Activated CD4-positive, alpha-beta T cell treated with anti-CD3 and anti-CD28 coated beads, Interleukin-2, Interleukin-4, amounts not matched to agents 100 ng/mL and 50 ng/mL, durations not matched to agents 16 hours and 8 hours (primary cell): ENCODE results near the gene TMEM233.

Experiments used
- DNase-seq: peaks from one replicate; pipeline ENCODE4 v3.0.0-alpha.2; 2020; ENCODE audit warnings: low spot score

Gene TMEM233

DNA sequence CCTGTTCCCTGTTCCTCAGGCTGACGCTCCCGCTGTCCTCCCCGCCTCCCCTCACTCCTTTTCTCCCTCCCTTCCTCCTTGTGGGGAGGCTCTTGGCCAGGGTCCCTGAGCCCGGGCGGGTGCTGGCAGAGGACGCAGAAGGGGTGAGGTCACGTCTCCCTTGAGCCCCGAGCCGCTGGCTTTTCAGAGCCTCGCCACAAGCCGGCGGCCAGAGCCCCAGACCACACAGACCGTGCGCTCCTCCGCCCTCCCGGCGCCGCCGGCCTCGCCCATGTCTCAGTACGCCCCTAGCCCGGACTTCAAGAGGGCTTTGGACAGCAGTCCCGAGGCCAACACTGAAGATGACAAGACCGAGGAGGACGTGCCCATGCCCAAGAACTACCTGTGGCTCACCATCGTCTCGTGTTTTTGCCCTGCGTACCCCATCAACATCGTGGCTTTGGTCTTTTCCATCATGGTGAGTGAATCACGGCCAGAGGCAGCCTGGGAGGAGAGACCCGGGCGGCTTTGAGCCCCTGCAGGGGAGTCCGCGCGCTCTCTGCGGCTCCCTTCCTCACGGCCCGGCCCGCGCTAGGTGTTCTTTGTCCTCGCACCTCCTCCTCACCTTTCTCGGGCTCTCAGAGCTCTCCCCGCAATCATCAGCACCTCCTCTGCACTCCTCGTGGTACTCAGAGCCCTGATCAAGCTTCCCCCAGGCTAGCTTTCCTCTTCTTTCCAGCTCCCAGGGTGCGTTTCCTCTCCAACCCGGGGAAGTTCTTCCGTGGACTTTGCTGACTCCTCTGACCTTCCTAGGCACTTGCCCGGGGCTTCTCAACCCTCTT, at the start of gene TMEM233:
TSS of gene TMEM233 (plus strand) at position 197 of the 821 bp plus-strand sequence. CDS start at position 272, 75 bp downstream.
- no peak for DNase-seq

DNA sequence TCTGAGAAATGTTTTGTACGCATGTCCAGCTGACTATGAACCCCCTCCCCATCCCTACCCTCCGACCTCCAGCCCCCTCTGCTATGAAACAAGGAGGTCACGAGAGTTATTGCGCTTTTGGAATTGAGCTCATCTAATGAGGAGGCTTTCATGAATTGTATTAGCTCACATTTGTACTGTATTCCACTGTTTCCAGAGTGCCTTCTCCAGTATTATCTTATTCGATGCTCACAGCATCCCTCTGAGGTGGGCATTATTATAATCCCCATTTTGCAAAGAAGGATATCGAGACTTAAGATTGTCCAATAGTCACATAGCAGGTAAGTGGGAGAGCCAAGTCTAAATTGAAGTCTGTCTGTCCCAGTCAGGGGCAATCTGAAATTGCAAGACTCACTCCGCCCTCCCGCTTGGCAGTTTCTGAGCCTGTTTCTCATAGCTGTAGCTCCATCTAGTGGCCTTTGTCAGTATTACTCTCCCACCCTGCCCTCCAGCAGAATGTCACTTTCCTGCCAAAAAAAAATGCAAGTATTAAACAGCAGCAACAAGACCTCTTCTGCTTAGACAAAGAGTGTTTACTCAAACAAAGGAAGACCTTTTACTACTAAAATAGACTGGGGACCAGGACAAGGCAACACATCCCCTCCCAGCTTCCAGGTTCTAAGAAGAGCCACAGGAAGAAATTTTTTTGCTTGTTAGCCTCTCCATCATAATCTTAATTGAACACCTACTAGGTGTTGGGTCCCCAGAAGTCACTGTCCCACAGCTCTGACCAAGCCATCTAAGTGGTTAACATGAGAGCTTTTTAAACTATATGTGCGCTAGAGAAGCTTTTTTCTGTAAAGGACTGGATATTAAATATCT, 48.6 kb upstream of the TMEM233 start:
- DNase-seq, result peak; percentile 73

DNA sequence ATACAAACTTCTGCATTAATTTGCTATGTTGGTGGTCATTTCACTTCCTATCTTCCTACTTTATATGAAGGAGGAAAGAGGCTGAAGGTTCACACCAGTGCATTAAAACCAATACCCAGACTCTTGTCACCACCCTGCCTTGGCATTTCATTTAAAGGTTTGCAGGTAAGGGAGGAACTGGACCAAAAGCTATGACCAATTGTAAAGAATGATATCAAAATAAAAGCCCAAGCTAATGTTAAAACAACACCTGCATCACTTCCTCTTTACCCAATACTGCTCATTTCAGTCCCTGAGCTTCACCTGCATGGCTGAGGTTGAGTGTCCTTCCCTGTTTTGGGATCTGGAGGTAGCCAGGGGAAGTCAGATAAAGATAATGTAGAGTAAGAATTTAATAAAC, 47.2 kb upstream of the TMEM233 start:
- DNase-seq, result no peak

DNA sequence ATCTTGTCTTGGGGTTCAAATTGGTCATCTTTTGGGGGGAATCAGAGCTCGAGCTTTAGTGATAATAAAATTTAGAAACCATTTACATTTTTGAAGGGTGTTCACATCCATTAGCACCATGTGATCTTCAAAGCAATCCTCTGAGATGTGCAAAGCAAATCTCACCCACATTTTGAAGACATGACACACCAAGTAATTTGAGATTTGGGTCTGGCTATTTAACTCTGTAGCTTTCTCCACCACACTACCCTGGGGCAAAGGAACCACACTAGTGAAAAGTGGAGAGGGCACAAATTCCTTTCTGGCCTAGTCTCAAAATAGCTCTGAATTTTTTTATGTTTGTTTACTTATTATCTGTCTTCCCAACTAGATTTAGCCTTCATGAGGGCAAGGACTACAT, 46.6 kb upstream of the TMEM233 start:
- DNase-seq, result no peak

DNA sequence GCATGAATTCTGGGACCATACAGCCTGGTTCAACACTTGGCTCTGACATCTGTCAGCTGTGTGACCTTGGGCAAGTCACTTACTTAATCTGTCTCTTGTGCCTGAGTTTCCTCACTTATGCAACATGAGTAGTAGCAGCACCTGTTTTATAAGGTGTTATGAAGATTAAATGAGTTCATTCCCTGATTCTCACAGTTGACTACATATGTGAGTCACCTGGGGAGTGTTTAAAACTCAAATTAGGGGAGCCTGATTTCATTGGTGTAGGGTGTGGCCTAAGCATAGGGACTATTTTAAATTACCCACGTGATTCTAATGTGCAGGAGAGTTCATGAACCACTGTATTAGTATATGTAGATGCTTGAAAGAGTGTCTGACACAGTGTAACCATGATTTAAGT, 36.7 kb upstream of the TMEM233 start:
- DNase-seq, result no peak

DNA sequence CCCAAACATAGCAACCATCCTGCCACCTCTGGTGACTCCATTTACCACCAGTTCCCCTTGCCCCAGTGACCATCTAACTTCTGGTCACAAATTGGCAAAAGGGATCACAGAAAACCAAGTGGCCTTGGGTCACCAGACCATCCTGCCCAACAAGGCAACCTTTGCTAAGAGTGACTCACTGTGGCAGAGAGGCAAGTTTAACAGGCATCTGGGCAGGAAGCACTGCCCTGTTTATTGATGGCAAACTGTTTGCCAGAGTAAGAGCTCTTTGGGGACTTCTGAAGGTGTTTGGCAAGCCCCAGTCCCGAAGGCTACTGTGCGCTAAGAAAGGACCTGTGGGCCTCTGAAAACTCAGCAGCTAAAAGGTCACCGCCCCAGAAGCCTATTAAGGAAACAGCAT, 28.2 kb upstream of the TMEM233 start:
- DNase-seq, result no peak

DNA sequence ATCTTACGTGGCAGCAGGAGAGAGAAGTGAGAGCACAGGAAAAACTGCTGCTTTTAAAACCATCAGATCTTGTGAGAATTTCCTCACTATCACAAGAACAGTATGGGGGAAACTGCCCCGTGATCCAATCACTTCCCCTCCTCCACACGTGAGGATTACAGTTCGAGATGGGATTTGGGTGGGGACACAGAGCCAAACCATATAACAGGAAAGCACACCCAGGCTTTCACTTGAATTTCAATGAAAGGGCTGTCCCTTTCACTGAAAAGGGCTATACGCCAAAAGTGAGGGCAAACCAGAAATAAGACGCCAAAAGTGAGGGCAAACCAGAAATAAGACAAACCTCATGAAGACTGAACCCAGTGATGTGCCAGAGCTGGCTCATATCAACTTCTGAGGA, 22.8 kb upstream of the TMEM233 start:
- no peak for DNase-seq

DNA sequence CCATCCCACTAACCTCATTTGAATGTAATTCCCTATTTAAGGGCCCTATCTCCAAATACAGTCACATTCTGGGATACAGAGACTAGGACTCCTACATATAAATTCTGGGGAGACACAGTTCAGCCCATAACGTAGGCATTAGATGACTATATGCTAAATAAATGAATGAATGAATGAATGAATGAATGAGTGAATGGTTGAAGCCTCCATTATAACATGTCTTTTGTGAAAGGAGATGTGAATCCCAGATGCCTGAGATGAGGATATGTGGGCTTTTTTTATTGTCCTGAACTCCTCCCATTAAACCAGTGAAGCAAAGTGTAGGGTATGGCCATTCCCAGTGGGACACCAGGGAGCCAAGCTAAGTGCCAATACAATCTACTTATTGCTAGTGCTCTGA, 20.5 kb upstream of the TMEM233 start:
- DNase-seq, result no peak

DNA sequence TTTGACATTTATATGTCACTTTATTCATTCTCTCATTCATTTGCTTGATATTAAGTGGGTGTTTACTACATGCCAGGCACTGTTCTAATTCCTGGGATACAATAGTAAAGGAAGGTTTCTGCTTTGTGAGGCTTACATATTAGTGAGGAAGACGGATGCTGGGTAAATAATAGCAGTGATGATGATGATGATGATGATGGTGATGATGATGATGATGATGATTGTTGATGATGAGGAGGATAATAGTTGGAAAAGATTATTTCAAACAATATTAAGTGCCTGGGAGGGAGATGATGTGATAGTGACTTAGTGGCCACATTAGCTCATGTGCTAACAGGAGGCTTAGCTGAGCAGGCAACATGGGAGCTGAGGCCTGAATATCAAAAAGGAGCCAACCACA, 19.3 kb upstream of the TMEM233 start:
- no peak for DNase-seq

DNA sequence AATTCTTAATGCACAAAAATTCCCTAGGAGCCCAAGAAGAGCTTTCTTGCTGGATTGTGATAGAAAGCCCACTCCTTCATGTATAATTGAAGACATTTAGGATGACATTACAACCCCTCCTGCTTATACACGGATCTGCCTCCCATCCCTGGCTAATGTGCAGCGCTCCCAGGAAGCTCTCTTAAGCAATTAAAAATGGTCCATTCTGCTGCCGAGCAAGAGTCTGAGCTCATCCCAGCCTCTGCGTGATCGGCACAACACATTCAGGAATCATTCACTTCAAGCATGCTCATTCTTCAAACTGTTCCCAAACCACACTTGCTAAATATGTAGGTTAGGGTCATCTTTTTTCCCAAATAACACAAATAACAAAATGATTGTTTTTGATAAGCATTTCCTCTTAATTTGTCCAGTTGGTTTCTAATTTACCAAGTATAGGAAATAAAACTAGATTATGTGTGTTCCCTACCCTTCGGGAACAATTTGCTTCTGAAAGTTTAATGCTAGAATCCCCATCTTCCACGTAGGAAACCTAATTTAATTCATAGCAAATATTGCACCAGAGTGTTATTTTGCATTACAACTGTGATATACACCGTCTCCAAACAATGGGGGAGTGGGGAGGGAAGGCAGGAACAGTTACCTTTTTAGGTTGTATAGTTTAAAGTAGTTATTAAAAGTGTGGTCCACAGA, 17.3 kb upstream of the TMEM233 start:
- DNase-seq, result no peak

DNA sequence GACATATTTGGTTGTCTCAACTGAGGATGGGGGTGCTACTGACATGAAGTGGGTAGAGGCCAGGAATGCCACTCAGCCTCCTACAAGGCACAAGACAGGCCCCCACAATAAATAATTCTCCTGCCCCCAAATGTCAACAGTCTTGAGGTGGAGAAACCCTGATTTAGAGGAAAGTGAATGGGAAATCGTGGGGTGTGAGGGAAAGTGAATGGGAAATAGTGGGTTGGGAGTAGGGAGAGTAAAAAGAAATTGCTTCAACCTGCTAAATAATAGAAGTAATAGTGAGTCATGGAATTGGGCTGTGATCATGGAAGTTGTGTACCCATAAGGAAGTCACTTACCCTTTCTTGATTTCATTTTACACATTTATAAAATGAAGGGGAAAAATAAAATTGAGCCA, 16.7 kb upstream of the TMEM233 start:
- no peak for DNase-seq

DNA sequence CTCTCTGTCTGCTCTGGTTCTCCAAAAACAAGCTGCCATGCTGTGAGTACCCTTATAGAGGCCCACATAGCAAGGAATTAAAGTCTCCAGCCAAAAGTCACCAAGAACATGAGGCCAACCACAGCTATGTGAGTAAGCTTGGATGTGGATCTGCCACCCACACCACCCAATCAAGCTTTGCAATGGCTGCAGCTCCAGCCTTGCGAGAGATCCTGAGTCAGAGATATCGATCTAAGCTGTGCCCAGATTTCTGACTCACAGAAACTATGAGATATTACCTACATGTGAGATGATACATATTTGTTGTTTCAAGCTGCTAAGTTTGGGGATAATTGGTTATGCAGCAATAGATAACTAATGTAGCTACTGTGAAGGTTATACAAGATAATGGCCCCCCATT, 15.5 kb upstream of the TMEM233 start:
- peak; percentile 28 for DNase-seq

DNA sequence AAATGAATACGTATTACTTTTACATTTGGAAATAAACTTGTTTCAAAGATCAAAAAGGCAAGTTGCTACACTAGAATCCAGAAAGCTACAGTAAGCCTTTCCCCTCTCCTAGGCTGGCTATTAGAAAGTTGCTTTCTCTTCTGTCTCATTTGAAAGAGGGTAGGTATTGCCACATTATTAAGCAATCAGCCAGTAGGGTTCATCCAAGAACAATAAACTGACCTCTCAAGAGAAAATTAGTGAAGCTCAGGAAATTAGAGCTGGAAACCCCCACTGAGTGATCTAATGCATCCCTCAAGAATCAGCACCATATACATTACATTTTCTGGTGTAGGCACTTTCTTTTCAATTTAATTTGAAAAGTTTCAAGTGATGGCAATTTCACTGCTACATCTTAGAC, 4.5 kb upstream of the TMEM233 start:
- no peak for DNase-seq

DNA sequence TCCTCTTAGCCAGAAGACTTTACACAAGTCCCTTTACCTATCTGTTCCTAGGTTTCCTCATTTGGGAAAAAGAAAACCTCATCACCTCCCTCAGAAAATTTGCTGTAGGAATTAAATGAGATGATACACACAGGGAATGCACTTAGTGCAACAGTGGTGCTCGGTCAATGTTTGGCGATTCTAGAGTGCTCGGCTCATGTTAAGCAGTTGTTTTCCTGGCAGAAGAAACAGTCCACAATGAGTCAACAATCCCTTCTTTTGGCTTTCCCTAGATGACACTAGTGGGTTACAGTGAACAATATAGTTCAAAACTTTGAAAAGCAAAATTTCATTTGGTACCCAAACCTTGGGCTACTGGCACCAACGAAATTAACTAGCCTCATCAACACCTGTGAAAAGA, 3.9 kb upstream of the TMEM233 start:
- DNase-seq, result no peak

DNA sequence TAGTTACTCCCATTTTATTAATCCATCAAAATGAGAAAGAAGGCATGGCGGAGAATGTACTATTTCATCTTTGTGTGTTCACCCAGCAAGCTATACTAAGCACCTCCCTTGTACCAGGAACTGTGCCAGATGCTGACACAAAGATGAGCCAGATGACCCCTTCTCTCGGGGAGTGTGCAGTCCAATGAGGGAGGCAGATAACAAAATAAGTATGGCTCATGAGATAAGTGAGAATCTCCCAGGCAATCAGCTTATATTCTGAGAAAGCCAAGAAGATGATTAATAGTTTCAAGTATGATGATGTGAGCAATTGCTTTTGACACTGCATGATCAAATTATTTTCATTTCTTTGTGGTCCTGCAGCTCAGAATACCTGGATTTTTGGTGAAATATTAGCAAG, 1.3 kb upstream of the TMEM233 start:
- no peak for DNase-seq

DNA sequence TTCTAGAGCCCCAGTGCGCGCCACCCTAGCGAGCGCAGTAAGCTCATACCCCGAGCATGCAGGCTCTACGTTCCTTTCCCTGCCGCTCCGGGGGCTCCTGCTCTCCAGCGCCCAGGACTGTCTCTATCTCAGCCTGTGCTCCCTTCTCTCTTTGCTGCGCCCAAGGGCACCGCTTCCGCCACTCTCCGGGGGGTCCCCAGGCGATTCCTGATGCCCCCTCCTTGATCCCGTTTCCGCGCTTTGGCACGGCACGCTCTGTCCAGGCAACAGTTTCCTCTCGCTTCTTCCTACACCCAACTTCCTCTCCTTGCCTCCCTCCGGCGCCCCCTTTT, 791 bp downstream of the TMEM233 start:
- no peak for DNase-seq

DNA sequence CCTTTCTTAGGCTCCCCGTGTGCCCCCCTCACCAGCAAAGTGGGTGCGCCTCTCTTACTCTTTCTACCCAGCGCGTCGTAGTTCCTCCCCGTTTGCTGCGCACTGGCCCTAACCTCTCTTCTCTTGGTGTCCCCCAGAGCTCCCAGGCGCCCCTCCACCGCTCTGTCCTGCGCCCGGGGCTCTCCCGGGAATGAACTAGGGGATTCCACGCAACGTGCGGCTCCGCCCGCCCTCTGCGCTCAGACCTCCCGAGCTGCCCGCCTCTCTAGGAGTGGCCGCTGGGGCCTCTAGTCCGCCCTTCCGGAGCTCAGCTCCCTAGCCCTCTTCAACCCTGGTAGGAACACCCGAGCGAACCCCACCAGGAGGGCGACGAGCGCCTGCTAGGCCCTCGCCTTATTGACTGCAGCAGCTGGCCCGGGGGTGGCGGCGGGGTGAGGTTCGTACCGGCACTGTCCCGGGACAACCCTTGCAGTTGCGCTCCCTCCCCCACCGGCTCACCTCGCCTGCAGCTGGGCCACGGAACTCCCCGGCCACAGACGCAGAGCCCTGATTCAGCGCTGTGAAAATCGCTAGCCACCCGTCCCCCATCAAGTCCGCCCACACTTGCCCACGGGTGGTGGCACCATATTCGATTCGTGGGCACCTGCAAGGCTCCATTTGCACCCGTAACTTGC, 1.3 kb downstream of the TMEM233 start:
- no peak for DNase-seq

DNA sequence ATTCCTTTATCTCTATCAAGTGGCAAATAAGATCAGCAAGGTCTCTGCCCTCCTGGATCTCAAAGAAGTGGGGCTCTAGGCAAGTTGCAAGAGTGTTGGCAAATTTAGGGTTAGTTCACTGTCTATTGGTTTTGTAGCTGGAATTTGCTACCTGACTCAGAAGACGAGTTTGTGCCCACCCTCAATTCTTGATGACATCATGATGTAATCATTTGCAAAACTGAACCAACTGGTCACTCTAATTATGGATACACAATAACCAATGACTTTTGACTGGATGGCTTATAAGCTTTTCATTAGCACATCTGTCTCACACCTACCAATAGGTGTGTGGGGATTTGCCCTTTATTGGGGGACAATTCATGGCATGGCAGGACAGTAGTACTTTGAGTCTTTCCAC, 4.6 kb downstream of the TMEM233 start:
- no peak for DNase-seq

DNA sequence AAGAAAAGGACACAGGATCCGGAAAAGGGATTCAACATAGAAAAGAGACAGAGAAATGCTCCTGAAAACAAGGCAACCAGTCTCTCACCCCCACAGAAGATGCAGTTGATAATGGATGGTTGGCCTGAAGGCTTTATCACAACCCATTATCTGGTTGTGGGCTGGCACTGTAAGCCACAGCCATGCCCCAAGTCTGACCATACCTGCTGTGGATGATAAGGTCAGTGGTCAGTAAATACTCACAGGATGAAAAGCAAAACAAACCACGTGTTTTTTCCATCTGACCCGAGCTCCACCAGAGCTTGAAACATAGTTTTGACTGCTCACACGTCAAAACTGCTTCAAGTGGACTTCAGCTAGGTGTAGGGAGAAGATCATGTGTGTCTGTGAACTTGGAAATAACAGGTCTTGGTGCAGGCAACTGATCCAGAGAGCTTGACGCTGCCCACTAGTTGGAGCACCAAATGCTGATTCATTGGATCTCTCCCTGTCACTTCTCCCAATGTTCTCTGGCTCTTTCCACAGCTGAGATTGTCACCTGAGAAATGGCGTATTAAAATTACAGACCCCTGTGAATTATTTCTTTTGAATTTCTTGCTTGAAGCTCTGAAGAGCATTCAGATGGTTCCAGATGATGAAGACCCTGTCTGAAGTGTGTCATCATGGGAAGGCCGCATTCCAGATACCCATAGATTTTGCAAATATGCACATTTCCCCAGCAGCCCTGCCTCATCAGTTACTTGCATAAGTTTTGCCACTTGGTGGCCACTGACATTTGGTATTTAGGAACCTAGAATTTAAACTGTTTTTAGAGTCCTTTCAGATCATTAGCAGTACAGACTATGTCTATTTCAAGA, 8.5 kb downstream of the TMEM233 start:
- DNase-seq, result no peak

DNA sequence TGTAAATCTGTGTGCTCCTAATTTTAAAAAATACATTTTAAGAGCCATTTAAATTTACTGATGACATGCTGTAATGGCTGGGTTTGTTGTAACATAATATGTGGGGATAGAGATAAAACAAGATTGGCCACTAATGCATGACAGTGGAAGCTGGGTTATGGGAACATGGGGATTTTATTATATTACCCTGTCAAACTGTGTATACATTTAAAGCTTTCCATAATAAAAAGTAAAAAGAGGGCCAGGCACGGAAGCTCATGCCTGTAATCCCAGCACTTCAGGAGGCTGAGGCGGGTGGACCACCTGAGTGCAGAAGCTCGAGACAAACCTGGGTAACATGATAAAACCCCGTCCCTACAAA, 9.1 kb downstream of the TMEM233 start:
- no peak for DNase-seq

DNA sequence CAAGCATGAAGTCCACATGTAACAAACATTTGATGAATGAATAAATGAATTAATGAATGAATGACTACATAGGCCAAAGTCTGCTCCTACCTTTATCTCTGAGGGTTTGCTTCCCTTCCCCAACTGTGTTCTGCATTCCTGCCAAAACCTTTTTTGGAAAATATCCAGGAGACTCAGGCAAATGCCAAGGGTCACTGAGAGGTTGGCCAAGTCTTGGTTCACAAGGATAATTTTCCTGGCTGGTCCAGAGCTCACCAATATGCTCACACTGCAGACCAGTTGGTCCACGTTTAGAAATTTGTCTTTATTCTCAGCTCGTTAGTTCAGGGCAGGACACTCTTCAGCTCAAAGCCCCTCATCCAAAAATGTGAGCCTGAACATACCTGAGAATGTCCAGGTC, 10.2 kb downstream of the TMEM233 start:
- DNase-seq, result no peak
